Natural killer cell (primary cell): ENCODE data around the gene FTH1. TPM values are rescaled to one million over a fixed set of nuclear protein-coding genes. Genes with fewer than 3 reads are reported as not detected.

ENCODE experiments used
- ATAC-seq, 3 donors: fragments of 150-1000 bp in 2 of 3; fragments of 200-7000 bp in 1 of 3; cut with Tn5 transposase; 1 replicate in 1 of 3; 2 replicates in 2 of 3; pipeline ENCODE4 v1.10.0; 2021; ENCODE audit warnings: mild to moderate bottlenecking in 2 of 3, moderate library complexity in 2 of 3
- DNase-seq, 2 donors: peaks; one replicate each; pipeline versions ENCODE4 v3.0.0 to v3.0.0-alpha.2; 2013 to 2021; ENCODE audit warnings: mixed read lengths in 1 of 2
- H3K27ac ChIP-seq: one replicate; pipeline ENCODE4 v1.5.1; 2013; ENCODE audit warnings: mild to moderate bottlenecking, low read length
- H3K27me3 ChIP-seq: one replicate; pipeline ENCODE4 v1.6.1; 2013; ENCODE audit warnings: low read length; ENCODE audit not compliant: control insufficient read depth, insufficient read depth
- H3K36me3 ChIP-seq: one replicate; pipeline ENCODE4 v1.6.1; 2013; ENCODE audit warnings: low read length; ENCODE audit not compliant: control insufficient read depth, insufficient read depth
- H3K4me1 ChIP-seq: one replicate; pipeline ENCODE4 v1.6.1; 2013; ENCODE audit warnings: low read length; ENCODE audit not compliant: control insufficient read depth, insufficient read depth
- H3K4me3 ChIP-seq: one replicate; pipeline ENCODE4 v1.5.1; 2013; ENCODE audit warnings: low read length
- H3K9me3 ChIP-seq: one replicate; pipeline ENCODE4 v1.6.1; 2013; ENCODE audit warnings: low read length; ENCODE audit not compliant: control insufficient read depth, insufficient read depth
- H3K27ac Mint-ChIP-seq, 2 donors: one replicate each; pipeline ENCODE4 v1.8.0; 2022; ENCODE audit warnings: mild to moderate bottlenecking in 2 of 2, mixed read lengths in 2 of 2, moderate library complexity in 1 of 2
- H3K27me3 Mint-ChIP-seq, 2 donors: one replicate each; pipeline ENCODE4 v1.8.0; 2022; ENCODE audit warnings: low read depth in 2 of 2, mixed read lengths in 2 of 2
- H3K36me3 Mint-ChIP-seq: one replicate; pipeline ENCODE4 v1.8.0; 2022; ENCODE audit warnings: mixed read lengths
- H3K4me1 Mint-ChIP-seq, 2 donors: one replicate each; pipeline ENCODE4 v1.8.0; 2022; ENCODE audit warnings: mixed read lengths in 2 of 2
- H3K4me3 Mint-ChIP-seq: one replicate; pipeline ENCODE4 v1.8.0; 2022; ENCODE audit warnings: mild to moderate bottlenecking, moderate library complexity, mixed read lengths
- H3K9me3 Mint-ChIP-seq, 2 donors: one replicate each; pipeline ENCODE4 v1.8.0; 2022; ENCODE audit warnings: mixed read lengths in 2 of 2
- CTCF ChIP-seq: fragments of 200-600 bp; IDR thresholded peaks from one replicate; pipeline ENCODE4 v1.8.0; 2022; ENCODE audit warnings: antibody characterized with exemption
- WGBS: methylation state at CpG from one replicate; pipeline ENCODE4 v1.1.7; 2013; ENCODE audit warnings: missing lambda C conversion rate; ENCODE audit not compliant: insufficient coverage; 5-methylcytosine and 5-hydroxymethylcytosine counted together
- intact Hi-C: fragments of 100-400 bp; cut with micrococcal nuclease; formaldehyde crosslinking; loops from one replicate; pipeline ENCODE4 v1.14.2; 2022
- total RNA-seq, 4 donors: library from RNA; stranded (reverse); fragments of 120-200 nt in 1 of 4; gene quantifications; one replicate each; pipeline versions ENCODE4 v1.2.3 to v1.2.4, GENCODE V29; 2013 to 2022

Gene FTH1
- total RNA-seq, 3 donors from 2014 or later (not counting 1 experiment from before 2014, with no cell fraction given): 1,067 to 1,951 (median 1,796) TPM

- Mint-ChIP-seq H3K9me3 (no peaks in the 10 kb centered on the region), H3K27me3 (no peaks in the 10 kb centered on the region), H3K36me3 (peaks cover 10% of the 10 kb centered on the region), H3K4me1 (peaks cover 43 to 47% of the 10 kb centered on the region in 2 donors), H3K27ac (peak overlapping the region; percentile 86 to 93), H3K4me3 (peak overlapping the region; percentile 56)
- ATAC-seq (no peak), DNase-seq (peak in 1 of 2 donors; percentile 51)
- no peaks in the 10 kb centered on the region for H3K9me3 ChIP-seq
- H3K4me1 ChIP-seq: peaks cover 44% of the 10 kb centered on the region
- peaks cover 16% of the 10 kb centered on the region for H3K36me3 ChIP-seq
- no peaks in the 10 kb centered on the region for H3K27me3 ChIP-seq
- H3K27ac ChIP-seq: peak overlapping the region; percentile 68
- no peak overlapping the region for H3K4me3 ChIP-seq
- intact Hi-C loops: no loop called here
- TF ChIP-seq CTCF: no peak
- WGBS: 91% methylated on average over 4 of the region's 4 CpGs
Measured at GRCh38 chr11:61964058-61964665, 3.3 kb downstream of the FTH1 start.

DNA sequence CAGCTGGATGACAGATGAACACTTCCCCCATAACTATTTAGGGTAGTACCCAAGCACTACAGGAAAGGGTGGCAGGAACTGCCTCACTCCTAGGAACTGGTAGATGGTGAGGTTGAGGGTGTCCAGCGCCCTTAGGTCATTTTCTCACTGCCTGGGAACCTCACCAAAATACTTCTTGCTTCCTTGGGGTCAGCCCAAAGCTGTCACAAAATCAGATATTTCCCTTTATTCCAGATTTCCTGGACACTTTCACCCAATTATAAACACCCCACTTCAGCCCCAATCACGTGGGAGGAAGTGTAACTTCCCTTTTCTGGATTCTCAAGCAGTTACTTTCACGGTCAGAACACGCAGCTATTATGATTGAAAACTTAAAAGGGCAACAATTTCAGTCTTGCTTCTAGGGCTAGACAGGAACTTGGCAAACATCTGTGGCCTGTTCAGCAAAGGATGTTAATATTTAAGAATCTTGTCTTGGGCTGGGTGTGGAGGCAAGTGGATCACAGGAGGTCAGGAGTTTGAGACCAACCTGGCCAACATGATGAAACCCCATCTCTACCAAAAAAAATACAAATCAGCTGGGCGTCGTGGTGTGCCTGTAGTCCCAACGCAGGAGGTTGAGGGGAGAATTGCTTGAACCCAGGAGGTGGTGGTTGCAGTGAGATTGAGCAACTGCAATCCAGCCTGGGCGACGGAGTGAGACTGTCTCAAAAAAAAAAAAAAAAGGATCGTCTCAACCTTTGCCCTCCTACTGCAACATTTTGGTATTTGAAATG is 4.0 kb downstream of the FTH1 start:
- H3K4me3 ChIP-seq: no peak overlapping the region
- no peak for TF ChIP-seq CTCF
- Mint-ChIP-seq H3K36me3 (peaks cover 10% of the 10 kb centered on the region), H3K27ac (peak overlapping the region; percentile 86 to 93), H3K4me1 (peaks cover 38 to 44% of the 10 kb centered on the region in 2 donors), H3K27me3 (no peaks in the 10 kb centered on the region), H3K9me3 (no peaks in the 10 kb centered on the region), H3K4me3 (peak overlapping the region; percentile 49)
- ATAC-seq (peak in 2 of 3 donors; percentile 1 to 41), DNase-seq (peak in 1 of 2 donors; percentile 60)
- intact Hi-C loops: no loop called here
- H3K9me3 ChIP-seq: no peaks in the 10 kb centered on the region
- H3K27ac ChIP-seq: peak overlapping the region; percentile 68
- peaks cover 16% of the 10 kb centered on the region for H3K36me3 ChIP-seq
- WGBS: 34% methylated on average over 6 of the region's 10 CpGs
- peaks cover 42% of the 10 kb centered on the region for H3K4me1 ChIP-seq
- no peaks in the 10 kb centered on the region for H3K27me3 ChIP-seq

DNA sequence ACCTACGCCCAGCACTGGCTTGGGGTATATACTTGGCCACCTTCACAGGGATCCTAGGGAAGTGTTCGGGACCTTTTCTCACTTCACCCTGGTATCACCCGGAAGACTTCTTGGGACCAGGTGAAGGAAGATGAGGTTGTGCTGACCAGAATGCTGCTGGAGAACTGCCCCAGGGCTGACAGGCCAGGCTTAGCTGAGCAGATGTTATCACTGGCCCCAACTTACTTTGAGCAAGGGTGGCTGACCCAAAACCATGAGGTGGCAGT is 4.5 kb downstream of the FTH1 start:
- H3K9me3 Mint-ChIP-seq: no peaks in the 10 kb centered on the region
- peaks cover 37% of the 10 kb centered on the region for H3K4me1 ChIP-seq
- ATAC-seq: no peak
- peak overlapping the region; percentile 37 for H3K4me3 Mint-ChIP-seq
- H3K36me3 Mint-ChIP-seq: peaks cover 10% of the 10 kb centered on the region
- H3K36me3 ChIP-seq: peaks cover 16% of the 10 kb centered on the region
- intact Hi-C loops: no loop called here
- H3K27ac Mint-ChIP-seq: peak overlapping the region; percentile 86 to 93
- no peak for DNase-seq
- H3K27ac ChIP-seq: peak overlapping the region; percentile 68
- TF ChIP-seq CTCF: no peak
- no peak overlapping the region for H3K4me3 ChIP-seq
- WGBS: 92% methylated on average over 2 of the region's 3 CpGs
- H3K9me3 ChIP-seq: no peaks in the 10 kb centered on the region
- no peaks in the 10 kb centered on the region for H3K27me3 Mint-ChIP-seq
- peaks cover 33 to 39% of the 10 kb centered on the region in 2 donors for H3K4me1 Mint-ChIP-seq
- no peaks in the 10 kb centered on the region for H3K27me3 ChIP-seq
